SH-SY5Y (cell line): Measurements from ENCODE around the gene PRKAB1.

Source experiments
- GATA2 ChIP-seq: IDR thresholded peaks from 2 replicates; pipeline ENCODE4 v1.6.1; 2011; ENCODE audit warnings: mild to moderate bottlenecking, low read depth, low read length
- GATA3 ChIP-seq: IDR thresholded peaks from 2 replicates; pipeline ENCODE4 v1.6.1; 2011; ENCODE audit warnings: low read depth, mild to moderate bottlenecking, low read length, moderate library complexity

DNA sequence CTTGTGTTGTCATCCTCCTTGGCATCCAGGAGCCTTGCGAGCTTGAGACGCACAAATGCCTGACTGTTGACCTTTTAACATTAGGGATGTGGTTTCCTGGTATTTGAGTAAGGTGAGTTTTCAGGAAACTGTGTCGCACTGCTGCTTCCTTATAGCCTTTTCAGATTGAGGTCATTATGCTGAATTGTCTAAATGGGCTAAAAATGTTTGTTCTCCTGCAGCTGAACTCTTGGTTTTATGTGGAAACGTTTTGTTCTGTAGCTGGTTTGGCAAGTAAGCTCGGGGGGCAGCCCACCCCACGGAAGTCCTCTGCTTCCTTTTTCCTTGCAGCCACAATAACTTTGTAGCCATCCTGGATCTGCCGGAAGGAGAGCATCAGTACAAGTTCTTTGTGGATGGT is 5.7 kb downstream of the PRKAB1 start:
- TF ChIP-seq GATA2: no peak
- TF ChIP-seq GATA3: no peak
